Measurements from ENCODE around the gene SPINK14.

GRCh38 chr5:148205044-148205806 is 36.9 kb downstream of the SPINK14 start:
- TF ChIP-seq CTCF (conservative IDR thresholded peaks at IDR 0.05 in 1 of 2, IDR thresholded peaks at IDR 0.05 in 1 of 2; ENCODE audit: extremely low read depth in 1 of 2, insufficient read depth in 1 of 2, low read depth in 1 of 2, low read length in 2 of 2) (no peak), EZH2 (IDR thresholded peaks at IDR 0.05; ENCODE audit: borderline replicate concordance, low read length) (no peak)
